Sigmoid colon (tissue), 4 donors: ENCODE results near the gene TTYH1.

ENCODE experiments used
- CTCF ChIP-seq, 4 experiments: fragments of 450-650 bp in 3 of 4; fragments of 200-600 bp in 1 of 4; IDR thresholded peaks; one replicate each; pipeline ENCODE4 v1.5.1; 2016 to 2019; ENCODE audit warnings: antibody characterized with exemption in 4 of 4, mild to moderate bottlenecking in 3 of 4, moderate library complexity in 2 of 4
- EP300 ChIP-seq, 4 donors: sonication (generic); formaldehyde crosslinking; IDR thresholded peaks; one replicate each; pipeline ENCODE4 v1.6.1; 2017; ENCODE audit warnings: antibody characterized with exemption in 4 of 4
- POLR2A ChIP-seq, 2 donors: fragments of 450-650 bp; IDR thresholded peaks; one replicate each; pipeline ENCODE4 v1.6.1; 2016; ENCODE audit warnings: antibody characterized with exemption in 2 of 2, mild to moderate bottlenecking in 2 of 2, moderate library complexity in 2 of 2

DNA sequence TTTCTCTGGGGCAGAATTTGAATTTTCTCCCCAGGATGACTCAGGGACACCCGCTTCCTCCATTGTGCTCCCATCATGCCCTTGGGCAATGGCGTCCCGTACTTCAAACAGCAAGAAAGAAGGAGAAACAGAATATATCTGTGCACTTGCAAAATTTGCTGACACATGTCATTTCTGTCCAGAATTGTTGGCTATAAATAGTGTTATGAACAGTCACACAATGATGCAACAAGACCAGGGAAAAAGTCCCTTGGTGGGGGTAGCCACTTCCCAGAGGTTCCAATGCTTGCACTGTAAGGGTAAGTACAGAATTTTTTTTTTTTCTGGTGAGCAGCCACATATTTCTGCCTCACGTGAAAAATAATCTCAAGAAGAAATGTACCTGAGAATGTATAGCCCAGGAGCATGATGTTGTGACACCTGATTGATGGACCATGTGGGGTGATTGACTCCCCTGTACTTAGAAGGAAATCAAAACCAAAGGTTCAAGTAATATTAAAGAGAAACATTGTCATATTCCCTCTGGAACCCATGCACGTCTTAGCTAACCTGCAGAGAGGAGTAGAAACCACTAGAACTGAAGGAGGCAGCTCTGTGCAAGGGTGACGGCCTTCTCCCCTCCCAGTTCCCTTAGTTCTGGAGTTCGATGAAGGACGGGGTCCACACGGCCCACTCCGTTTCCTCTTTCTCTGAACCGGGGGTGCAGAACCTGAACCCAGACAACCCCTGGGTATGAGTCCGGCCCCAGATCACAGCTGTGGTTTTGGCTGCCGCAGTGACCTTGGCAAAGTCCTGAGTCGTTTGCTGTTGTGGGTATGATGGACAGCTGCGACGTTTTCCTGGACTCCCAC is 41.3 kb upstream of the TTYH1 start:
- TF ChIP-seq POLR2A (IDR thresholded peaks at IDR 0.05) (no peak), EP300 (IDR thresholded peaks at IDR 0.05) (no peak), CTCF (IDR thresholded peaks at IDR 0.05) (no peak)
